Activated CD4-positive, alpha-beta T cell treated with anti-CD3 and anti-CD28 coated beads for 1 hour (primary cell): ENCODE measurements around the gene SLIT3.
"Not testable (repeated sequence)": the region's sequence is repeated elsewhere in the genome, so short reads cannot be mapped to it uniquely, and the experiment has no call there.

ENCODE experiments used
- DNase-seq: peaks from one replicate; pipeline ENCODE4 v3.0.0-alpha.2; 2020

The SLIT3 gene

GRCh38 chr5:169168280-169168679 lies 132.7 kb downstream of the SLIT3 start:
- DNase-seq, result no peak

DNA sequence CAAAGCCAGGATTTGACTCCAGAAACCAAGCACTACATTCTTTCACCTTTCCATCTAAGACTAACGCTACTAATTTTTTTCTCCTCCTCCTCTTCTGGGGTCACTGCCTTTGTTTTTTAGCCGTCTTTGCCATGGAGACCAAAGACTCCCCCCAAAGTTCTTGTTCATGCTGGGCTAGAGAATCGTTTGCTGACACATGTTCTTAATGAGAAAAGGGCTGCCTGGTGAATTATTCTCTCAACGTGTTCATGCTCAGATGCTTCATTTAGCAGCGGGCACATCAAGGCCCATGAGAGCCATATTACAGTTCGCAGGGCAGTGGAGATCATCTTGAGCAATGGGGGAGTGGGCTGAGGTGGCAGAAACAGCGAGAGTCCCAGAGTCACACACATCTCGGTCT lies 134.9 kb downstream of the SLIT3 start:
- no peak for DNase-seq

- DNase-seq, result no peak
Measured at GRCh38 chr5:169165052-169165451, 135.9 kb downstream of the SLIT3 start.

GRCh38 chr5:169164481-169164925 lies 136.4 kb downstream of the SLIT3 start:
- DNase-seq, result no peak

GRCh38 chr5:169162407-169162806 lies 138.5 kb downstream of the SLIT3 start:
- DNase-seq, result no peak

- no peak for DNase-seq
Measured at GRCh38 chr5:169161022-169161680, 139.8 kb downstream of the SLIT3 start.

DNA sequence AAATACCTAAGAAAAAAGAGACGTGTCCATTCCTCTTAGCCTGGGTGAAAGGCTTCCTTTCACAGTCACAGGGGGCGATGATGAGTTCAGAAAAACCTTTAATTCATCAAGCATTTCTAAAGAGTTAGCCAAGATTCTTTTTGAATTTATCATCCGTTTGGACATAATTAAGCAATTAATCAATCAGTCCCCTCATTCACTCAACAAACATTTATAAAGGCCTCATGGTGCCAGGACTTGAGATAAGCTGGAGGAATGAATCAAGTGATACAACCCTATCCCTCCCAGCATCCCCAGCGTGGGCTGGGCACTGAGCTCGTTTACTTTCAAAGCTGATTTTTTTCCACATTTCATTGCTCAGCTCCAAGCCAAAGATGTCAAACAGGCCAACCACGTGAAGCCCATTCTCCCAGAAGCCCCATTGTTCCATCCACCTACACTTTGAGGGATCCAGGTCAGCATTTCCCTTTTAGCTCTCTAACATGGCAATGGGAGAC lies 140.5 kb downstream of the SLIT3 start:
- DNase-seq, result no peak

- DNase-seq, result no peak
Measured at GRCh38 chr5:169158764-169159163, 142.2 kb downstream of the SLIT3 start.

GRCh38 chr5:169157064-169157463 lies 143.9 kb downstream of the SLIT3 start:
- no peak for DNase-seq

DNA sequence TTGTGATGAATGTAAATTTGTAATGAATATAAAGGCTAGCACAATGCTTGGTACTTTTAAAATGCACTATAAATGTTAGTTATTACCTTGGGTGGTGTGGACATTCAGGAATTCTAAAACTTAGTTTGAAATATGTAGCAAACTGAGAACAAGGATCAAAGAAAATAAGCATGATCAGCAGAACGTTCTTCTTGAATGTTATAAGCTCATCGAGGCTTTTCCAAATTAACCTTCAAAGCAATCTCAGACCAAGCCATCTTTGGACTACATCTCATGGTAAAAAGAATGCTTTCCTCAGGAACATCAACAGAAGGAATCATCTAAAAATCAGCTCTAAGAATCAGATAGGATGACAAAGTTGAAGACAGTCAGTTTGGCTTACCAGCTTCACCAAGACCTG lies 146.3 kb downstream of the SLIT3 start:
- no peak for DNase-seq

DNA sequence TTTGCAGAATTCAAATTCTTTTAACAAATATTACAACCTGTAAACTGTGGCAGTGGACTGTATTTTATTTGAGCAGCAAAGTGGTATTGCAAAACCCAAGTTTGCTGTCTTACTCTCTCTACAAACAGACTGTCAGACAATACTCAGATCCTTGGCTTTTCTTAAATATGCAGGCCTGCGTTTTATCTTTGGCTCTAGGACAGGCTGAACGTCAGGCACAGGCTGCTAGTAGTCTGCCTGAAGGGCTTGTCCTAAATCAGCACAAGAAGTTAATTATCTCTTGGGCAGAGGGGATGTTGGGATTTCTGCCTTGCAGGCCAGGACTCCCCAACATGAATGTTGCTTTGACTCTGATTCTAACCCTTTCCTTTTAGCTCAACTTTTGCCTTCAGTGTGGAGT lies 147.5 kb downstream of the SLIT3 start:
- no peak for DNase-seq

DNA sequence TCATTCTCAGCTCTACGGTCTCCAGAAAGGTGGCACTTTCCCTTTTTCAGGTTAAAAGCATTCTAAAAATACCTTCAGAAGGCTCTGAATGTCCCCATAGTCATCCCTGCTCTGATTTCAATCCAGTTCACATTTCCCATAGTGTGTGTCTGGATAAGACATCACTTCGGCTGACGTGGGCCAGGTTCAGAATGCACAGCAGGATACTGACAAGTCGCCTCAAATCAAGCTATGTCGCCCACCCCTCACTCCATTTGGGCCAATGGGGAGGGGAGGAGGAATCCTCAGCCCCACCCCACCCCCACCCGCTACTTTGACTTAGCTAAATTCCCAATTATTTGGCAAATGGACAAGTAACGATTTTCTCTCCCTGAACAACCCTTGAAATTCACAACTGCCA lies 148.0 kb downstream of the SLIT3 start:
- no peak for DNase-seq

- DNase-seq, result no peak
Measured at GRCh38 chr5:169152453-169152852, 148.5 kb downstream of the SLIT3 start.

DNA sequence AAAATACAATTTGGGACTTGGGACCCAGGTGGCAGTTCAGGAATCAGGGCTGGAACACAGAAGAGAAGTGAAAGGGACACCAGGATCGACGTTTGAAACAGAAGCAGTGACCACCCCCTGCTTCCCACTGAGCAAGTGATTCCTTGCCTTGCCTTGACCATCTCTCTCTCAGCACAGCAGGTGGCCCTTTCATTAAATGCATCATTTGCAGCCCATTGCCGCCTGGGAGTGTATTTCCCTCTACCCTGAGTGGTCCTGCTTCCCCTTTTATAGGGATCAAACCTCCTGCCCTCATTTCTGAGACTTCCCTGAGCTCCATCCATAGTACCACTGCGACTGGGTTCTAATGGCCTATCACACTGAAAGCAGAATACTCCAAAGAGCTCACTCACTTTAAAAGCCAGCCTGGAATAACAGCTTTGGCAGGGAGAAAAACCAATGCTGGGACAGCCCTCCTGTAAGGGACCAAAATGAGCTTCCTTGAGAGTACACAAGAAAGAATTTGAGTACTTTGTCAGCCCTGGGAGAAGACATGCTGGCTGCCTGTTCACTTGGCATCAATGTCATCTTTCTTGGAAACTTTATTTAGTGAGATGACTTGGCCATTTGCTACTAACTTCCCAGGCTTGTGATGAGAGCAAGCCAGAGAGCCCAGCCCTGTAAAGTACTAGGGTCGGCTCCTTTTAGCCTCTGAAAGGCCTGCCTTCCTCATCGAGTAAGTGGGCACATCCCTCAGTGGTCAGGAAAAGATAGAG lies 149.7 kb downstream of the SLIT3 start:
- no peak for DNase-seq

- DNase-seq, result no peak
Measured at GRCh38 chr5:169150108-169150507, 150.8 kb downstream of the SLIT3 start.

DNA sequence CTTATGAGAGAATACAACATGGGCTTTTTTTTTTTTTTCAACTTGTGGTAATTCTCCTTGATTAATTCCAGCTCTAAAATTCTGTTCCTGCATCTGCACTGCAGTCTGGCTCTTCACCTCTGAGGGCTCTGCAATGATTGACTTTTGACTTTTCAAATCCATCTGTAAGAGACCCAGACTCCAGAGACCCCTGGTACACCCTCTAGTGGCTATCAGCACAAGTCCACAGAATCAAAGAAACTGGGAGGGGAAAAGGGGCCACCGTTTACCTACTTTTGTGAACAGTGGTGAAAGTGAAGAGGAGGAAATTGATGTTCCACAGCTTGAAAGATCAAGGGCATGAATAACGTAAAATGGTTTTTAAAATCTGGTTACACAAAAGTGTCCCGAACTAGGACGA lies 151.6 kb downstream of the SLIT3 start:
- no peak for DNase-seq

DNA sequence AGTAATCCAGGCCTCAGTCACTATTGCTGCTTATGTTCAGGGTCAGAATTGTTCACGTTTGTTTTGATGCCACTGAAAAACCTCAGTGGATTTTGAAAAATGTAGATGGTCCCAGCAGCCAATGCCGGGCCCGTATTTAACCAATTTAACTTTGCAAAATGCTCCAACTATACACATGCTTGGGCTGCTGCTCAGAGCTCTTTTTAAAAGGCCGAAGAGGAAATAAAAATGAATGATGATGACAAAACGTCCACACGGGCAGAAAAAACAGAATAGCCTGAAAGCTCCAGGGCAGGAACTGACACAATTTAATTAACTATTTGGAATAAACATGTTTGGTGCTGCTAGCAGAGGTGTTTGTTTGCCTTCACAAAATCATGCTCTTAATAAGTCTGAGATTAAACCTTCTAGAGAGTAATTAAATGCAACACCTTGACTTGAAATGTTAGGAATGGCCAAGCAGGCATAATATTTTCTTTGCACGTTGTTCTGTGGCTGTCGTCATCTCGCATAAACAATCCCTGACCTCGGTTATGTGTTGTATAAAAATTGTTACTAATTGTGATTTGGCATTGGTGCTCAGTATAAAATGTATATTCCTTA lies 152.7 kb downstream of the SLIT3 start:
- no peak for DNase-seq

- DNase-seq, result no peak
Measured at GRCh38 chr5:169147534-169147933, 153.4 kb downstream of the SLIT3 start.

- no peak for DNase-seq
Measured at GRCh38 chr5:169146158-169146557, 154.8 kb downstream of the SLIT3 start.

DNA sequence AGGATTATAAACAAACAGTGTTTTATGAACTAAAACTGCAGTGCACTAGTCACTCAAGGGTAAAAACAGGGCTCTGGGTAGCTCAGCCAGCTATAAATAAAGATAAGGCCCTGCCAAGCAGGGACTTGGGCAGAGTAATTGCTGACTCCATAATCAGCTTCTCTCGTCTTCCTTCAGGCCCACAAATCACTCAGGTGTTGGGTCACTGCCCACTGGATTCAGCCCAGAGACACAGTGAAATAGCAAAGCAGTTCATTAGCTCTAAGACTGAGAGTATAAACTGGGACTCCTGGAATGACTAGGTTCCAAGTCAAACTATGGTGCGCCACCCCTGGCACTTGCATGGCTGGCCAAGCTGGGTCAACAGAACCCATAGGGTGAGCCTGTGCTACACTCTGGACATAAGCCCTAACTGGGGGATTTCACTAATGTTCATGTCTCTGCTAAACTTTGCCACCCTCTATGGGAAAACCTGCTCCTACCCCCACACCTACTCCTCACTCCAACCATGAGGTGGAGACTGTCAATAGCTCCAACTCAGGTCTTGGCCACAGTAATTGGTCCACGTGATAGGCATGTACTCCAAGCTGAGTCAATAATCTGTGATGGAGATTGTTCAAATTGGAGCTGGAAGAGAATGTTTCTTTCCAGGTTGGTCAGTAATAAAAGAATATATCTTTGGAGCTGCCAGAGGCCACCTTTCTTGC lies 158.5 kb downstream of the SLIT3 start:
- no peak for DNase-seq

DNA sequence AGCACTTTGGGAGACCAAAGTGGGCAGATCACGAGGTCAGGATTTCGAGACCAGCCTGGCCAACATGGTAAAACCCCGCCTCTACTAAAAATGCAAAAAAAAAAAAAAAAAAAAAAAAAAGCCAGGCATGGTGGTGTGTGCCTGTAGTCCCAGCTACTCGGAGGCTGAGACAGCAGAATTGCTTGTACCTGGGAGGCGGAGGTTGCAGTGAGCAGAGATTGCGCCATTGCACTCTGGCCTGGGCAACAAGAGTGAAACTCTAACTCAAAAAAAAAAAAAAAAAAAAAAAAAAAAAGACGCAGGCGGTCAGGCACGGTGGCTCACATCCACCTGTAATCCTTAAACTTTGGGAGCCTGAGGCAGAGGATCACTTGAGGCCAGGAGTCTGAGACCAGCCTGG lies 160.7 kb downstream of the SLIT3 start:
- DNase-seq, result not testable (repeated sequence)

- DNase-seq, result no peak
Measured at GRCh38 chr5:169139480-169140050, 161.4 kb downstream of the SLIT3 start.

- DNase-seq, result no peak
Measured at GRCh38 chr5:169133531-169133930, 167.4 kb downstream of the SLIT3 start.
